Loucy (cell line): ENCODE measurements around the gene CACNA2D3.

Experiments used
- H2AFZ ChIP-seq: fragments of 200-600 bp; sonication (generic); 2 replicates; pipeline ENCODE4 v1.6.0; 2016; ENCODE audit warnings: antibody characterized with exemption, mild to moderate bottlenecking, low read length, moderate library complexity
- H3F3A ChIP-seq: fragments of 200-600 bp; 2 replicates; pipeline ENCODE4 v1.6.0; 2016; ENCODE audit warnings: antibody characterized with exemption, low read depth, mild to moderate bottlenecking
- H3K27me3 ChIP-seq: fragments of 200-600 bp; sonication (generic); 2 replicates; pipeline ENCODE4 v1.6.1; 2014; ENCODE audit warnings: low read length, mild to moderate bottlenecking; ENCODE audit not compliant: insufficient read depth, poor library complexity, severe bottlenecking
- H3K36me3 ChIP-seq: fragments of 200-600 bp; sonication (generic); 2 replicates; pipeline ENCODE4 v1.6.1; 2016; ENCODE audit warnings: low read length; ENCODE audit not compliant: insufficient read depth
- H3K4me1 ChIP-seq: fragments of 200-600 bp; sonication (generic); 2 replicates; pipeline ENCODE4 v1.5.1; 2014; ENCODE audit warnings: low read length, mild to moderate bottlenecking; ENCODE audit not compliant: insufficient read depth, poor library complexity, severe bottlenecking
- H3K4me2 ChIP-seq: fragments of 200-600 bp; sonication (generic); 2 replicates; pipeline ENCODE4 v1.6.0; 2014; ENCODE audit warnings: antibody characterized with exemption, low read length, low read depth, mild to moderate bottlenecking; ENCODE audit not compliant: poor library complexity, severe bottlenecking
- H3K4me3 ChIP-seq: fragments of 200-600 bp; sonication (generic); 2 replicates; pipeline ENCODE4 v1.5.1; 2014; ENCODE audit warnings: low read length, mild to moderate bottlenecking, mixed read lengths; ENCODE audit not compliant: poor library complexity, severe bottlenecking
- H3K79me2 ChIP-seq: fragments of 200-600 bp; sonication (generic); 2 replicates; pipeline ENCODE4 v1.6.1; 2014; ENCODE audit warnings: low read length; ENCODE audit not compliant: insufficient read depth
- H3K9ac ChIP-seq: fragments of 200-600 bp; sonication (generic); 2 replicates; pipeline ENCODE4 v1.6.0; 2014; ENCODE audit warnings: mild to moderate bottlenecking, low read depth, low read length, moderate library complexity; ENCODE audit not compliant: poor library complexity, severe bottlenecking
- H3K9me2 ChIP-seq: fragments of 200-600 bp; sonication (generic); replicated peaks from 2 replicates; pipeline ENCODE4 v1.6.1; 2016; ENCODE audit warnings: low read depth, low read length, mixed read lengths
- H3K9me3 ChIP-seq: fragments of 200-600 bp; sonication (generic); 2 replicates; pipeline ENCODE4 v1.6.1; 2014; ENCODE audit warnings: mild to moderate bottlenecking, antibody characterized with exemption, low read length, low read depth; ENCODE audit not compliant: insufficient read depth
- H4K20me1 ChIP-seq: fragments of 200-600 bp; sonication (generic); 2 replicates; pipeline ENCODE4 v1.6.0; 2014; ENCODE audit warnings: antibody characterized with exemption, low read length, mild to moderate bottlenecking; ENCODE audit not compliant: insufficient read depth, poor library complexity, severe bottlenecking
- EZH2phosphoT487 ChIP-seq: fragments of 200-600 bp; IDR thresholded peaks from 2 replicates; pipeline ENCODE4 v1.6.1; 2018; ENCODE audit warnings: antibody characterized with exemption, mild to moderate bottlenecking, moderate library complexity, borderline replicate concordance
- TF ChIP-seq, protein P1 (sequence below): fragments of 200-600 bp; sonication (generic); conservative IDR thresholded peaks from 2 replicates; pipeline ENCODE4 v1.5.1; 2014; ENCODE audit warnings: mild to moderate bottlenecking, antibody characterized with exemption, low read length

Gene CACNA2D3

DNA sequence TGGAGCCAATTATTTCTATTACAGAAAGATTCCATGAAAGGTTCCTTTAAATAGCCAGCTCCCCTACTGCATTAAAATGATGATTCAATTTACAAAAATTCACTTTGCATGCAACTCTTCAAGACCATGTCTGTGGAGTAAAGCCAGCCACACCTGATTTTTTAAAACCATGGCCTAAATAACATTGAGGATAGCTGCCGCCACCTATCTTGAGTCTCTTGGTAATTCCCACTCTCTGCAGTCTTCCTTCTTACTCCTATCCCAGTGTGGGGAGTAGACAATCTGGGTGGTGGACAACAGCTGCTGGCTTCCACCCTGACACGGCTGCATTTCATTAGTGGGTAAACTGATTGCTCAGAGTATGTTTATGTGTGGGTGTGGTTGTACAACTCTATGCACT lies 794.8 kb downstream of the CACNA2D3 start:
- Histone ChIP-seq H3K79me2 (no peaks in the 10 kb centered on the region), H2AFZ (no peak overlapping the region)

DNA sequence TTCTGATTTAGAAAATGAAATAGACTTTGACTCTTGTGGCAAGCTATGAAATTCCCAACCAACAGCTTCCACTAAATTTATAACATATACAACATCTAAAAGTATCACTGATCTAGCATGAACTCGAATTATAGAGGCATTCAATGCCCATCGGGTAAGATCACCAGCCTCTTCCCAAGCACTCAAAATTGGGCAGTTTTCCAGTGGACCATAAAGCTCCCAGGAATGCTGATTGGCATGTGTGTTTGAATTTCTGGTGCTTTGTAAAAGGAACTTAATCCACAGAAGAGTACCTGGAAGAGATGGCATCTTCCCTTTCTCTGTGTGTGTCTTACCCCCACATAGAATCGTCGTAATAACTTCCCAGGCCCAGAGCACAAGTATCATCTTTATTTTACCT lies 795.5 kb downstream of the CACNA2D3 start:
- H3K9ac ChIP-seq, result no peak overlapping the region
- no peaks in the 10 kb centered on the region for H3K79me2 ChIP-seq
- H3K9me2 ChIP-seq, result no peaks in the 10 kb centered on the region
- no peaks in the 10 kb centered on the region for H3K4me1 ChIP-seq
- no peaks in the 10 kb centered on the region for H4K20me1 ChIP-seq
- H3K4me2 ChIP-seq, result no peak overlapping the region
- H3K27me3 ChIP-seq, result no peaks in the 10 kb centered on the region
- no peaks in the 10 kb centered on the region for H3K36me3 ChIP-seq
- no peaks in the 10 kb centered on the region for H3F3A ChIP-seq
- TF ChIP-seq EZH2phosphoT487, result no peak
- TF ChIP-seq, protein P1, sequence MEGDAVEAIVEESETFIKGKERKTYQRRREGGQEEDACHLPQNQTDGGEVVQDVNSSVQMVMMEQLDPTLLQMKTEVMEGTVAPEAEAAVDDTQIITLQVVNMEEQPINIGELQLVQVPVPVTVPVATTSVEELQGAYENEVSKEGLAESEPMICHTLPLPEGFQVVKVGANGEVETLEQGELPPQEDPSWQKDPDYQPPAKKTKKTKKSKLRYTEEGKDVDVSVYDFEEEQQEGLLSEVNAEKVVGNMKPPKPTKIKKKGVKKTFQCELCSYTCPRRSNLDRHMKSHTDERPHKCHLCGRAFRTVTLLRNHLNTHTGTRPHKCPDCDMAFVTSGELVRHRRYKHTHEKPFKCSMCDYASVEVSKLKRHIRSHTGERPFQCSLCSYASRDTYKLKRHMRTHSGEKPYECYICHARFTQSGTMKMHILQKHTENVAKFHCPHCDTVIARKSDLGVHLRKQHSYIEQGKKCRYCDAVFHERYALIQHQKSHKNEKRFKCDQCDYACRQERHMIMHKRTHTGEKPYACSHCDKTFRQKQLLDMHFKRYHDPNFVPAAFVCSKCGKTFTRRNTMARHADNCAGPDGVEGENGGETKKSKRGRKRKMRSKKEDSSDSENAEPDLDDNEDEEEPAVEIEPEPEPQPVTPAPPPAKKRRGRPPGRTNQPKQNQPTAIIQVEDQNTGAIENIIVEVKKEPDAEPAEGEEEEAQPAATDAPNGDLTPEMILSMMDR, result no peak
- no peaks in the 10 kb centered on the region for H3K9me3 ChIP-seq
- H3K4me3 ChIP-seq, result no peak overlapping the region
- H2AFZ ChIP-seq, result no peak overlapping the region

More for the DNA sequence above, 794.8 kb downstream of the CACNA2D3 start:
- no peak overlapping the region for H3K4me3 ChIP-seq
- TF ChIP-seq, protein P1, result no peak
- no peak for TF ChIP-seq EZH2phosphoT487
- H4K20me1 ChIP-seq, result no peaks in the 10 kb centered on the region
- no peaks in the 10 kb centered on the region for H3K27me3 ChIP-seq
- H3K4me1 ChIP-seq, result no peaks in the 10 kb centered on the region
- no peaks in the 10 kb centered on the region for H3K9me2 ChIP-seq
- no peaks in the 10 kb centered on the region for H3K9me3 ChIP-seq
- no peaks in the 10 kb centered on the region for H3F3A ChIP-seq
- no peak overlapping the region for H3K4me2 ChIP-seq
- H3K36me3 ChIP-seq, result no peaks in the 10 kb centered on the region
- H3K9ac ChIP-seq, result no peak overlapping the region

DNA sequence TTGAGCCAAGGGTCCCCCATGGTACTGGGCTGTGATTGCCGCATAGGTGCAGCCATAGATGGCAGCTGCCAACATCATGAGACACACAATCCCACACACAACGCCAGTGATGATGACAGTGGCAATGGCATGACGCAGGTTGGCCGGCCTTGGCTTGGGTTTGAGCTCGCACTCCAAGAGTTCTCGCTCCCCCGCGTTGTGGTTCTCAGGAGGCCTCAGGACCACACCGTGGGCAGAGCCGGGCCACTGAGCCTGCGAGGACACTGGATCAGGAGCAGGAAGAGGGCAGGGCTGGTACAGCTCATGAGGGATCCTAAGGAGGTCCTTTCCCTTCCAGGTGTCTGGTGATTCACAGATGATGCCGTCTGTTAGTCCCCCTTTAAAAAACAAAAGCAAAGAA lies 796.2 kb downstream of the CACNA2D3 start:
- Histone ChIP-seq H2AFZ (no peak overlapping the region), H3F3A (no peaks in the 10 kb centered on the region), H3K9ac (no peak overlapping the region), H3K4me3 (no peak overlapping the region), H4K20me1 (no peaks in the 10 kb centered on the region), H3K9me3 (no peaks in the 10 kb centered on the region), H3K9me2 (no peaks in the 10 kb centered on the region), H3K4me1 (no peaks in the 10 kb centered on the region), H3K36me3 (no peaks in the 10 kb centered on the region), H3K27me3 (no peaks in the 10 kb centered on the region), H3K79me2 (no peaks in the 10 kb centered on the region), H3K4me2 (no peak overlapping the region)
- TF ChIP-seq, protein P1, result no peak
- TF ChIP-seq EZH2phosphoT487, result no peak
